ENCODE results near the gene FCRL6.
A peak's percentile ranks its signal among the peaks of the same experiment; 100 is the strongest.

FCRL6 gene

DNA sequence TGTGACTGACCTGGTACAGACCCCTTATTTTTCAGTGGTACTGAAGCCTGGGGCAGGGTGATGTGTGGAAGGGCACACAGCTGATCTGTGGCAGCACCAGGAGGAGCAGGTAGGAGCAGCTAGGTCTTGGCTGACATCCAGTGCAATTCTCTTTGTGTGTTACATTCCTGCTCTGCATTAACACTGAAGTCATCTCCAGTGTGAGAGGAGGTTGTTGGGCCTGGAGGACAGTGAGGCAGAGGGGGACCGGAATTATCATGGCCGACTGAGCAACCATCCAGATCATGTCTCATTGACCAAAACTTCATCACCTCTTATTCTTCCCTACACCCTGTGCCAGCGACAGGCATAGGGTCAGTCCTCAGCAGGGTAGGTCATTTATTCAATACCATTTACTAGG is 26.0 kb downstream of the FCRL6 start:
- no peaks in the 10 kb centered on the region; the same call in 1 of the 2 replicates for H3K4me1 ChIP-seq
- H3K4me3 ChIP-seq (ENCODE audit: low read depth, low read length), result no peak overlapping the region
- TF ChIP-seq, protein P1, sequence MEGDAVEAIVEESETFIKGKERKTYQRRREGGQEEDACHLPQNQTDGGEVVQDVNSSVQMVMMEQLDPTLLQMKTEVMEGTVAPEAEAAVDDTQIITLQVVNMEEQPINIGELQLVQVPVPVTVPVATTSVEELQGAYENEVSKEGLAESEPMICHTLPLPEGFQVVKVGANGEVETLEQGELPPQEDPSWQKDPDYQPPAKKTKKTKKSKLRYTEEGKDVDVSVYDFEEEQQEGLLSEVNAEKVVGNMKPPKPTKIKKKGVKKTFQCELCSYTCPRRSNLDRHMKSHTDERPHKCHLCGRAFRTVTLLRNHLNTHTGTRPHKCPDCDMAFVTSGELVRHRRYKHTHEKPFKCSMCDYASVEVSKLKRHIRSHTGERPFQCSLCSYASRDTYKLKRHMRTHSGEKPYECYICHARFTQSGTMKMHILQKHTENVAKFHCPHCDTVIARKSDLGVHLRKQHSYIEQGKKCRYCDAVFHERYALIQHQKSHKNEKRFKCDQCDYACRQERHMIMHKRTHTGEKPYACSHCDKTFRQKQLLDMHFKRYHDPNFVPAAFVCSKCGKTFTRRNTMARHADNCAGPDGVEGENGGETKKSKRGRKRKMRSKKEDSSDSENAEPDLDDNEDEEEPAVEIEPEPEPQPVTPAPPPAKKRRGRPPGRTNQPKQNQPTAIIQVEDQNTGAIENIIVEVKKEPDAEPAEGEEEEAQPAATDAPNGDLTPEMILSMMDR (IDR thresholded peaks at IDR 0.05; ENCODE audit: low read depth, low read length), result no peak
- no peaks in the 10 kb centered on the region for H3K9me3 ChIP-seq
- H3K36me3 ChIP-seq, result no peaks in the 10 kb centered on the region
- DNase-seq, result no peak
- H3K27me3 ChIP-seq, result no peaks in the 10 kb centered on the region

DNA sequence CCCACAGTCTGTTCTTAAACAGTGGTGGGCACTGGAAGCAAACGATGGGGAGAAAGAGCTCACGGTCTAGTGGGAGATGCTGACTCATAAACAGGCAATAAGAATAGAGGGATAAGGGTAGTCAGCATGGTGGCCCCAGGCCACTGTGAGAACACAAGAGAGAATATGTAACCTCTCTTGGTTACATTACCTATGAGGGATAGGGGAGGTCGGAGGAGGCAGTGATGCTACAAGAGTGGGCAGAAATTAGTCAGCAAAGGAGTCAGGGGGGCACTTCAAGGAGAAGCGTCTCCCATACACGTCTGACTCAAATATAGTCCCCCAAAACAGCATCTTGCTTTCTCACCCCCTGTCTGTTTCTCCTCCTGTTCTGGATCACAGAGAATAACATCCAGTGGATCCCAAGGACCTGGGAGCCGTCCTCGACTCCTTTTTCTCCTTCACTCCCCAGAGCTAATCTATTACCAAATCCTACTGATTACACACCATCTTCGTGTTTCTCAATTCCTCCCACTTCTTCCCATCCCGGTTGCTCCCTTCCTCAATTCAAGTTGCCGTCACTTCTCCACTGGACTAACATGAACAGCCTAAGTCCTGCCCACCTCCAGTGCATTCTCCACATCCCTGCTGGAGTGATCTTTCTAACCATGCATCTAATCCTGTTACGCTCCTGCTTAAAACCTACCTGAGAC is 26.6 kb downstream of the FCRL6 start:
- Histone ChIP-seq H3K27me3 (no peaks in the 10 kb centered on the region), H3K9me3 (no peaks in the 10 kb centered on the region), H3K36me3 (no peaks in the 10 kb centered on the region), H3K4me3 (ENCODE audit: low read depth, low read length) (no peak overlapping the region), H3K4me1 (no peaks in the 10 kb centered on the region; the same call in 1 of the 2 replicates)
- TF ChIP-seq, protein P1 (IDR thresholded peaks at IDR 0.05; ENCODE audit: low read depth, low read length), result no peak
- DNase-seq, result no peak

DNA sequence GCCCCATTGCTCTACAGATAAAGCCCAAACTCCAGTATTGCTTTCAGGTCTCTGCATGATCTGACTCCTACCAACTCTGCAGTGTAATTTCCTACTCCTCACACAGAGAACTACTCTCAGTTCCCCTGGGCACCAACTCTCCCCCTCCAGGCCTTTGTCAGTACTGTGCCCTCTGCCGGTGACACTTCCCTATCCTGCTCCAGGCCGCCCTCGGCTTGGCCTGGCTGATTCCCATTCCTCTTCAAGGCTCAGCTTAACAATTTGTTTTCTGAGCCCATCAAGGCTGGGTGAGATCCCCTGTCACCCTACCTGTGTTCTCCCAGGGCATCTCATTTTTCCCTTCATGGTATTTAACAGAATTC is 27.1 kb downstream of the FCRL6 start:
- Histone ChIP-seq H3K36me3 (no peaks in the 10 kb centered on the region), H3K4me3 (ENCODE audit: low read depth, low read length) (no peak overlapping the region), H3K27me3 (no peaks in the 10 kb centered on the region), H3K4me1 (no peaks in the 10 kb centered on the region; the same call in 1 of the 2 replicates), H3K9me3 (no peaks in the 10 kb centered on the region)
- TF ChIP-seq, protein P1 (IDR thresholded peaks at IDR 0.05; ENCODE audit: low read depth, low read length), result peak; percentile 70
- peak; percentile 60 for DNase-seq

DNA sequence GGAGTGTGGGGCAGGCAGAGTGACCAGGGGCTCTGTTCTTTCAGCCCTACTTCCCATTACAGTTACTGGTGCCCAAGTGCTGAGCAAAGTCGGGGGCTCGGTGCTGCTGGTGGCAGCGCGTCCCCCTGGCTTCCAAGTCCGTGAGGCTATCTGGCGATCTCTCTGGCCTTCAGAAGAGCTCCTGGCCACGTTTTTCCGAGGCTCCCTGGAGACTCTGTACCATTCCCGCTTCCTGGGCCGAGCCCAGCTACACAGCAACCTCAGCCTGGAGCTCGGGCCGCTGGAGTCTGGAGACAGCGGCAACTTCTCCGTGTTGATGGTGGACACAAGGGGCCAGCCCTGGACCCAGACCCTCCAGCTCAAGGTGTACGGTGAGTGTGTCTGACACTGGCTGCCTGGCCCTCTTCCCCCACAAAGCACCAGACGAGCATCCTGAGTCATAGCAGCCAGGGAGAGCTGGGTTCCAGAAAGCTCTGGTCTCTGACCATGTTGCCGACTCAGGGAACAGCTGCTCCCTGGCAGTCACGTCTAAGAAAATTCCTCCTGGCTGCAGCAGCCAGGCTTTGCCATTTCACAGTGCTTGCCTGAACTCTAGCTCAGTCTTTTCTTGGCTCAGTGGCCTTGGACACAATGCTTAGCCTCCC is 27.8 kb downstream of the FCRL6 start:
- TF ChIP-seq, protein P1 (IDR thresholded peaks at IDR 0.05; ENCODE audit: low read depth, low read length), result no peak
- no peaks in the 10 kb centered on the region for H3K36me3 ChIP-seq
- DNase-seq, result peak; percentile 22
- no peaks in the 10 kb centered on the region; the same call in 1 of the 2 replicates for H3K4me1 ChIP-seq
- H3K27me3 ChIP-seq, result no peaks in the 10 kb centered on the region
- no peaks in the 10 kb centered on the region for H3K9me3 ChIP-seq
- H3K4me3 ChIP-seq (ENCODE audit: low read depth, low read length), result no peak overlapping the region

DNA sequence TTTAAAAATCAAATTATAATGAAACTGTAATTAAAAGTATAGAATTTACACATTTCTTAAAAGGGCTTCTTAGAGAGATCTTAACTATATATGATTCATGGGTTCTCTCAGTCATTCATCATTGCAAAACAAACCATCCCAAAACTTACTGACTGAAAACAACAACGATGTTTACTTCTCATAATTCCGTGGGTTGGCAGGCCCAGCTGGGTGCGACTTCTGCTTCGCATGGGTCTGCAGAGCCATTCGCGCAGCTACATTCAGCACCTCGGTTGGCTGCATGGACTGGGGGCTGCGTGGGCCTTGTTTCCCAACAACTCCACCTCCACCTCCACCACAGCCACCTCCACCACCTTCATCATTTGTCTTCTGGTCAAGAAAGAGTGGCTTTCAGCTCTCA is 28.6 kb downstream of the FCRL6 start:
- no peak for DNase-seq
- TF ChIP-seq, protein P1 (IDR thresholded peaks at IDR 0.05; ENCODE audit: low read depth, low read length), result no peak
- Histone ChIP-seq H3K36me3 (no peaks in the 10 kb centered on the region), H3K9me3 (no peaks in the 10 kb centered on the region), H3K4me3 (ENCODE audit: low read depth, low read length) (no peak overlapping the region), H3K4me1 (no peaks in the 10 kb centered on the region; the same call in 1 of the 2 replicates), H3K27me3 (no peaks in the 10 kb centered on the region)
